CD4-positive, CD25-positive, alpha-beta regulatory T cell (primary cell): Measurements from ENCODE around the gene H2BK1. TPM values are rescaled to one million over a fixed set of nuclear protein-coding genes. Genes with fewer than 3 reads are reported as not detected.

Experiments
- ATAC-seq, 2 donors: fragments of 150-1000 bp; cut with Tn5 transposase; one replicate each; pipeline ENCODE4 v1.10.0; 2021; ENCODE audit warnings: low read depth in 2 of 2, moderate number of reproducible peaks in 2 of 2, moderate library complexity in 1 of 2
- DNase-seq, 3 donors: peaks; one replicate each; pipeline versions ENCODE4 v3.0.0 to v3.0.0-alpha.2; 2012 to 2022; ENCODE audit warnings: mixed read lengths in 1 of 3
- H3K27ac ChIP-seq: one replicate; pipeline ENCODE4 v1.7.0; 2013; ENCODE audit warnings: mild to moderate bottlenecking, low read length; ENCODE audit not compliant: insufficient read depth, poor library complexity, severe bottlenecking
- H3K27me3 ChIP-seq: one replicate; pipeline ENCODE4 v1.7.0; 2013; ENCODE audit warnings: low read length; ENCODE audit not compliant: control insufficient read depth, insufficient read depth
- H3K36me3 ChIP-seq: one replicate; pipeline ENCODE4 v1.7.0; 2013; ENCODE audit warnings: mild to moderate bottlenecking, low read length, moderate library complexity; ENCODE audit not compliant: control insufficient read depth, insufficient read depth
- H3K4me1 ChIP-seq: 2 replicates; pipeline ENCODE4 v1.7.0; 2013; ENCODE audit warnings: mild to moderate bottlenecking, low read length; ENCODE audit not compliant: insufficient read depth, control insufficient read depth, poor library complexity, severe bottlenecking
- H3K4me3 ChIP-seq: one replicate; pipeline ENCODE4 v1.7.0; 2013; ENCODE audit warnings: low read depth, mild to moderate bottlenecking, low read length, moderate library complexity
- H3K9me3 ChIP-seq, 2 experiments: 1 replicate in 1 of 2; 2 replicates in 1 of 2; pipeline ENCODE4 v1.7.0; 2013; ENCODE audit warnings: low read length in 2 of 2, mild to moderate bottlenecking in 1 of 2, moderate library complexity in 1 of 2; ENCODE audit not compliant: control insufficient read depth in 2 of 2
- H3K27ac Mint-ChIP-seq, 3 donors: one replicate each; pipeline ENCODE4 v1.8.0; 2020 to 2022; ENCODE audit warnings: mild to moderate bottlenecking in 3 of 3, mixed read lengths in 3 of 3, moderate library complexity in 2 of 3
- H3K27me3 Mint-ChIP-seq: one replicate; pipeline ENCODE4 v1.8.0; 2022; ENCODE audit warnings: mild to moderate bottlenecking, mixed read lengths
- H3K36me3 Mint-ChIP-seq: one replicate; pipeline ENCODE4 v1.8.0; 2020; ENCODE audit warnings: mixed read lengths
- H3K4me1 Mint-ChIP-seq, 4 donors: one replicate each; pipeline ENCODE4 v1.8.0; 2020 to 2022; ENCODE audit warnings: mixed read lengths in 4 of 4, mild to moderate bottlenecking in 1 of 4
- H3K4me3 Mint-ChIP-seq, 4 donors: one replicate each; pipeline ENCODE4 v1.8.0; 2020 to 2022; ENCODE audit warnings: mild to moderate bottlenecking in 4 of 4, mixed read lengths in 4 of 4, moderate library complexity in 3 of 4
- H3K9me3 Mint-ChIP-seq, 7 donors: one replicate each; pipeline ENCODE4 v1.8.0; 2020 to 2022; ENCODE audit warnings: mixed read lengths in 7 of 7, mild to moderate bottlenecking in 3 of 7, moderate library complexity in 2 of 7
- polyA plus RNA-seq, 4 donors: library from polyadenylated mRNA; unstranded; fragments of 300-500 nt; fragmentation: Illumina TruSeq; gene quantifications; one replicate each; pipeline ENCODE4 v1.2.3, GENCODE V29; 2021
- total RNA-seq: library from RNA; stranded (reverse); gene quantifications from one replicate; pipeline ENCODE4 v1.2.3, GENCODE V29; 2022

Gene H2BK1
- total and polyA plus RNA-seq, 5 donors from 2014 or later, result 3.8 TPM; not detected in 4

DNA sequence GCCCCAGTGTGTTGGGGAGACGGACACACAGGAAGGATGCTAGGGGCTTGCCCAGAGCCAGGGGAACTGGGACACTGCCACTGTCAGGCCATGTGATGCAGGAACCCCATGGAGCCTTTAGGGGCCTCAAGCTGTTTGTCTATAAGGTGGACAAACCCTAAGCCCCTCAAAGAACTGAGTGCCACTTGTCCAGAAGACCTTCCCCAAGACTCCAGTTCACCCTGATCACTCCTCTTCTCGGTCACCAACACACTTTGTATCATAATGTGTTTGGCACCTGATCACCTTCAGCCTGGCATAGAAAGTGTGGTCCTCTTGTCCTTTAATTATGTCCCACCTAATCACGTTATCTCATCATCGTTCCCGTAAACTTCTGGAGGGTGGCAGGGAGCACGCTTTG is 700 bp downstream of the H2BK1 start:
- no peak overlapping the region for H3K4me3 Mint-ChIP-seq
- no peak overlapping the region for H3K27ac ChIP-seq
- ATAC-seq (no peak), DNase-seq (no peak)
- H3K4me1 Mint-ChIP-seq, result peaks cover 10 to 22% (median 17%) of the 10 kb centered on the region in 4 donors
- no peaks in the 10 kb centered on the region for H3K9me3 Mint-ChIP-seq
- H3K9me3 ChIP-seq, result no peaks in the 10 kb centered on the region
- H3K4me1 ChIP-seq, result peaks cover 16% of the 10 kb centered on the region
- H3K4me3 ChIP-seq, result no peak overlapping the region
- peaks cover 20% of the 10 kb centered on the region for H3K36me3 ChIP-seq
- H3K36me3 Mint-ChIP-seq, result peaks cover 10% of the 10 kb centered on the region
- H3K27me3 Mint-ChIP-seq, result peaks cover 6% of the 10 kb centered on the region
- no peak overlapping the region for H3K27ac Mint-ChIP-seq
- no peaks in the 10 kb centered on the region for H3K27me3 ChIP-seq

DNA sequence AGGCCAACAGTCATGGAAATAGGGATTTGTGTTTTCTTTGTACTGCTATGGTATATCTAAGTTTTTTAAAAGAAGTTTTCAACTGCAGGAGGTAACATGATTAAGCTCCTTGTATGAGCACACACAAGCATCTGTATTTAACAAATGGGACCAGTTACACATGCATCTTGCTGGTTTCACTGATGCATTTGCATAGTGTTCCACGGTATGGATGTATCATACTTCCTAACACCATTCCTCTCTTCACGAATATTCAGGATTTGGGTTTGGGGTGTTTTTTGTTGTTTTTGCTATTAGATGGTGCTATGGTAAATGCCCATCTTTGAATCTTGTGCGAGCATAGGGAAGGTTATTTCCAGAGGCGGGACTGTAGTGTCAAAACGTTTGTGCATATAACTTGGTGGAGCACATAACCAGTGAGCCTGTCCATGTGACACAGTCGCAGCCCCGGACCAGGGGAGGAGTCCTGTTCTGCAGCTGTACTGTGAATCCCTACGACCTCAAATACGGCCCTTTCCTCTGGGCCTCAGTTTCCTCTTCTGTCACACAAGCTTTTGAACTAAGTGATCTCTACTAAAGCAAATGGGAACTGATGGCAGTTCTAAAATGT is 1.9 kb downstream of the H2BK1 start:
- H3K27me3 Mint-ChIP-seq, result peaks cover 6% of the 10 kb centered on the region
- H3K4me3 Mint-ChIP-seq, result no peak overlapping the region
- ATAC-seq, result no peak
- no peak for DNase-seq
- H3K36me3 Mint-ChIP-seq, result peaks cover 4% of the 10 kb centered on the region
- Histone ChIP-seq H3K36me3 (peaks cover 8% of the 10 kb centered on the region), H3K27ac (no peak overlapping the region), H3K9me3 (no peaks in the 10 kb centered on the region), H3K27me3 (no peaks in the 10 kb centered on the region), H3K4me1 (peaks cover 16% of the 10 kb centered on the region), H3K4me3 (no peak overlapping the region)
- no peak overlapping the region for H3K27ac Mint-ChIP-seq
- no peaks in the 10 kb centered on the region for H3K9me3 Mint-ChIP-seq
- peaks cover 10 to 22% (median 17%) of the 10 kb centered on the region in 4 donors for H3K4me1 Mint-ChIP-seq

DNA sequence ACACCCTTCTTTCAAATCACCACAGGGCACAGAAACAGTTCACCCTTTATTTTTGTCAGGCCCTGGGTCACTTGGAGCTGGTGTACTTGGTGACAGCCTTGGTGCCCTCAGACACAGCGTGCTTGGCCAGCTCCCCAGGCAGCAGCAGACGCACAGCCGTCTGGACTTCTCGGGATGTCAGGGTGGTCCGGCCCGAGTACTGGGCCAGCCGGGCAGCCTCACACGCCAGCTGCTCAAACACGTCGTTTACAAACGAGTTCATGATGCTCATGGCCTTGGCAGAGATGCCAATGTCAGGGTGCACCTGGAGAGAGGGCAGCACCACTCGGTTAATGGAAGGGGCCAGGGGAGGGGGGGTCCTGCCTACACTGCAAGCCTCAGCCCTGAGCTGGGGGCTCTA is 2.5 kb downstream of the H2BK1 start:
- Histone ChIP-seq H3K27me3 (no peaks in the 10 kb centered on the region), H3K4me1 (peaks cover 16% of the 10 kb centered on the region), H3K27ac (peak overlapping the region; percentile 47), H3K36me3 (peaks cover 3% of the 10 kb centered on the region), H3K9me3 (no peaks in the 10 kb centered on the region), H3K4me3 (no peak overlapping the region)
- Mint-ChIP-seq H3K36me3 (no peaks in the 10 kb centered on the region), H3K4me1 (peaks cover 10 to 22% (median 17%) of the 10 kb centered on the region in 4 donors), H3K9me3 (no peaks in the 10 kb centered on the region), H3K4me3 (no peak overlapping the region), H3K27ac (peak overlapping the region in 2 of 3 donors; percentile 39 to 83), H3K27me3 (peaks cover 6% of the 10 kb centered on the region)
- ATAC-seq, result no peak
- DNase-seq, result no peak

DNA sequence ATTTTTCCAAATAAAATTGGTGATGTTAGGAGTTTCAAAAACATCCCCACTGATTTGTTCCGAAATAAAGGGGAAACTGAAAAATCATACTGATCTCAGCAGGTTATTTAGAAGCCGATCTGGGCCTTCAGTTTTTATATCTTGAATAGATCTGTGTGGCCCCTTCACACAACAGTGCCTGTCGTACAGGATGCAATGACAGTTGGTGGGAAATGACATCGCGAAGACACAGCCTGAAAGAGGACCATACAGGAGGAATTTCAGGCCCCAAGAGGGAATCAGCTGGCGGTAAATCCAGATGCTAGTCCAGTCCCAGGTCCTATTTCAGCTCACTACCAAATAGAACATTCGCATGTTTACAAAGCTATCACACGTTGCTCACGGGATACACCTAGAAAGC is 3.0 kb downstream of the H2BK1 start:
- Mint-ChIP-seq H3K4me1 (peaks cover 10 to 22% (median 17%) of the 10 kb centered on the region in 4 donors), H3K4me3 (peak overlapping the region in 3 of 4 donors; percentile 4 to 67 (median 30)), H3K36me3 (no peaks in the 10 kb centered on the region), H3K9me3 (no peaks in the 10 kb centered on the region), H3K27me3 (peaks cover 6% of the 10 kb centered on the region), H3K27ac (peak overlapping the region in 2 of 3 donors; percentile 39 to 83)
- Histone ChIP-seq H3K4me1 (peaks cover 16% of the 10 kb centered on the region), H3K4me3 (peak overlapping the region; percentile 35), H3K36me3 (no peaks in the 10 kb centered on the region), H3K27me3 (no peaks in the 10 kb centered on the region), H3K27ac (peak overlapping the region; percentile 47), H3K9me3 (no peaks in the 10 kb centered on the region)
- ATAC-seq (peak; percentile 36 to 38), DNase-seq (peak in 1 of 3 donors; percentile 27)

DNA sequence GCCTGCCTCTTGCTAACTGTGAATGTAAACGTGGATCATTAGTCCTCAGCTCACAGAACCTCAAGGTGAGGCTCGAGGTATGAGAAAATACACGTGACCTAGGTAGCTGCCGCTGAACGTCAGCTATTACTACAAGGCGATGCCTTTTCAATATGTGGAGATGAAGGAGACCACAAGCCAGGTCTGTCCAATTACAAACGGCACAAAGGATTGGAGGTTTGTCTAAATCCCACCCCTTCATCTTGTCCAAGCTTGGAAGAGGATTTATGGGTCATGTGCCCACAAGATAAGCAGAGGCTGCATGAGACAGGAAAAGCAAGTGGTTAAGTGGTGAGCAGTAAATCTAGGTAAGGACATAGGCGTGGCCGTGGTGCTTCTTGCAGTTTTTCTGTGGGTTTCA is 3.4 kb downstream of the H2BK1 start:
- no peaks in the 10 kb centered on the region for H3K36me3 Mint-ChIP-seq
- ATAC-seq (peak; percentile 21 to 59), DNase-seq (peak in 2 of 3 donors; percentile 24 to 42)
- peak overlapping the region in 3 of 4 donors; percentile 30 to 69 (median 67) for H3K4me3 Mint-ChIP-seq
- H3K4me1 ChIP-seq, result peaks cover 16% of the 10 kb centered on the region
- H3K36me3 ChIP-seq, result no peaks in the 10 kb centered on the region
- peaks cover 10 to 22% (median 17%) of the 10 kb centered on the region in 4 donors for H3K4me1 Mint-ChIP-seq
- H3K4me3 ChIP-seq, result peak overlapping the region; percentile 35
- H3K27ac Mint-ChIP-seq, result peak overlapping the region in 2 of 3 donors; percentile 39 to 90
- no peaks in the 10 kb centered on the region for H3K9me3 Mint-ChIP-seq
- H3K27me3 ChIP-seq, result no peaks in the 10 kb centered on the region
- H3K27me3 Mint-ChIP-seq, result peaks cover 6% of the 10 kb centered on the region
- H3K27ac ChIP-seq, result no peak overlapping the region
- no peaks in the 10 kb centered on the region for H3K9me3 ChIP-seq

DNA sequence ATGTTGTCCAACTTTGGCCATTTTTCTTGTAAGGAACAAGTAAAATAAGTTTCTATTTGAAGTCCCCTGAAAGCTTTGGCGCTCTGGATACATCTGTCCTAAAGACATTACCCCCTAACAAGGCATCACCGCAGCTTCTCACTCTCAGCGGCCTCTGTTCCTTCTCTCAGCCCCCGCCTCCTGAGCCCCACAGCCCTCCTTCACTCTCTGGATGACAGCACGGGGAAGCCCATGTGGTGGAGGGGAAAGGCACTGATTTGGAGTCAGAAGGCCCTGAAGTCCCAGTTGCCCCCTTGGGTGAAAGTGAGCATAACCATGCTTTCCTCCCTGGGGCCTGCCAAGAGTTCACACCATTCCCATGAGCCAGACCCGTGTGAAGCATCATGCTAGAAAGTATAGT is 4.6 kb downstream of the H2BK1 start:
- H3K36me3 ChIP-seq, result no peaks in the 10 kb centered on the region
- H3K9me3 ChIP-seq, result no peaks in the 10 kb centered on the region
- peaks cover 11% of the 10 kb centered on the region for H3K27me3 Mint-ChIP-seq
- no peaks in the 10 kb centered on the region for H3K27me3 ChIP-seq
- ATAC-seq, result no peak
- no peaks in the 10 kb centered on the region for H3K36me3 Mint-ChIP-seq
- peak overlapping the region; percentile 23 to 94 (median 78) for H3K27ac Mint-ChIP-seq
- peak overlapping the region in 2 of 4 donors; percentile 8 to 53 for H3K4me3 Mint-ChIP-seq
- no peak for DNase-seq
- no peak overlapping the region for H3K27ac ChIP-seq
- no peak overlapping the region for H3K4me3 ChIP-seq
- H3K4me1 ChIP-seq, result peaks cover 16% of the 10 kb centered on the region
- no peaks in the 10 kb centered on the region for H3K9me3 Mint-ChIP-seq
- H3K4me1 Mint-ChIP-seq, result peaks cover 10 to 22% (median 17%) of the 10 kb centered on the region in 4 donors

DNA sequence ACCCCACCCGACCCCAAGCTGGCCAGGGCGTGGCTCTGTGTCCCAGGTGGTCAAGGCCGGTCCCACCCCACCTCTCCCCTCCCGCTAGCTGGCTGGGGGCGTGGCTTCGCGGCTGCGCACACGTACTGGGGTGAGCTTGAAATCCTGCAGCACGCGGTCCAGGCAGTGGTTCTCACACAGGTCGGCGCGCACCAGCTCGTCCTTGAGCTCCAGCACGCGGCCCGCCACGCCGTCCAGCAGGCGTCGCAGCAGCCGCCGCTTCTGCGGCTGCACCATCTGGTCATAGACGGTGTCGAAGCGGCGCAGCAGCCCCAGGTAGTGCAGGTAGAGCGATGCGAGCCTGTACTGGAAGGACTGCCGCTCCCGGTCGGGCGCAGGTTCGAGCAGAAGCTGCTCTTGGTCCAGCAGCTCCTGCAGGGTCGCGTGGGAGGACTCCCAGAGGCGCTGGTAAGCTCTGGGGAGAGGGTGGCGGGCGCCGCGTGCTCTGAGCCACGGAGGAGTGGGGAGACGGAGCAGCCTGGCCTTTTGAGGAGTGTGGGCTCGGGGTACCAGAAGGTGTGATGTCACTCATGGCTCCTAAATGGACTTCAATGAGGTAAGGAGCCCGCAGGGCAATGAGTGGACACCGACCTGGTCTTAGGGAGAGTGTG is 5.8 kb downstream of the H2BK1 start:
- Histone ChIP-seq H3K27me3 (no peaks in the 10 kb centered on the region), H3K9me3 (no peaks in the 10 kb centered on the region), H3K36me3 (no peaks in the 10 kb centered on the region), H3K4me3 (no peak overlapping the region), H3K27ac (no peak overlapping the region), H3K4me1 (peaks cover 16% of the 10 kb centered on the region)
- Mint-ChIP-seq H3K4me3 (no peak overlapping the region), H3K4me1 (peaks cover 10 to 22% (median 17%) of the 10 kb centered on the region in 4 donors), H3K36me3 (no peaks in the 10 kb centered on the region), H3K9me3 (no peaks in the 10 kb centered on the region), H3K27ac (no peak overlapping the region), H3K27me3 (peaks cover 11% of the 10 kb centered on the region)
- no peak for ATAC-seq
- DNase-seq, result no peak
